Stimulated activated CD4-positive, alpha-beta T cell treated with anti-CD3 and anti-CD28 coated beads, TNF-alpha, amount 100 ng/mL, for 24 hours (primary cell): Measurements from ENCODE around the gene RTTN.

ENCODE experiments used
- DNase-seq, 3 experiments: peaks; one replicate each; pipeline ENCODE4 v3.0.0-alpha.2; 2020; ENCODE audit warnings: low read depth in 3 of 3

Gene RTTN

GRCh38 chr18:70075906-70076305 lies 129.6 kb downstream of the RTTN start:
- no peak for DNase-seq

DNA sequence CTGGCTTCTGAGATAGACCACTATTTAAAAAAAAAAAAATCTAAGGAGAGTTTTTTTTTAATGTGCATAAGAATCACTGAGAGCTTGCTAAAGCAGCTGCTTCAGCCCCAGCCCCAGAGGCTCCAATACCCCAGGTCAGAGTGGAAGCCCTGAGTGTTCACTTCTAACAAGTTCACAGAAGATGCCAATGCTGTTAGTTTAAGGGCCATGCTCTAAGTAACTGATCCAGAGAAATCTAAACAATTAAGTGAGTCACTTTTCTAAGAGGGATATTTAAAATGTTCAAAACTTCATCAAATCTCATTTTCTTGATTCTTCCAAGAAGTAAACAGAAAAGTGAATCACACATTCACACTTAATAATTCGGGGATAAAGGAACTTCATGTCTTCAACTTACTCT lies 131.4 kb downstream of the RTTN start:
- no peak for DNase-seq

DNA sequence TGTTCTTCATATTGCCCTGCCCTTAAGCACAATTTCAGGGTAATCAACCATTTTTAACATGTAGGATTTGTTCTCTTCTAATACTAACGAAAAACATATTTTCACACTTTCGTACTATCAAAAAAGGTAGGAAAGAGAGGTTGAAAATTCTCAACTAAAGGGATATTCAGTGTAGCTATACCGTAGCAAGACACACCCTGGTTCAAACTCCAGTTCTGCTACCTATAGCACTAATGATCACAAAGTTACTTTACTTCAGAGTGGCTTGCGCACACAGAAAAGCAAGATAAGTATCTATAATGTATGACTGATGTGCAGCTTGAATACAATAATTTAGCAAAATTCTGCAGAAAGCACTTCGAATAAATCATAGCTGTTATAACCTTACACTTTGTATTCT lies 132.1 kb downstream of the RTTN start:
- no peak for DNase-seq

- no peak for DNase-seq
Measured at GRCh38 chr18:70072678-70073077, 132.8 kb downstream of the RTTN start.

DNA sequence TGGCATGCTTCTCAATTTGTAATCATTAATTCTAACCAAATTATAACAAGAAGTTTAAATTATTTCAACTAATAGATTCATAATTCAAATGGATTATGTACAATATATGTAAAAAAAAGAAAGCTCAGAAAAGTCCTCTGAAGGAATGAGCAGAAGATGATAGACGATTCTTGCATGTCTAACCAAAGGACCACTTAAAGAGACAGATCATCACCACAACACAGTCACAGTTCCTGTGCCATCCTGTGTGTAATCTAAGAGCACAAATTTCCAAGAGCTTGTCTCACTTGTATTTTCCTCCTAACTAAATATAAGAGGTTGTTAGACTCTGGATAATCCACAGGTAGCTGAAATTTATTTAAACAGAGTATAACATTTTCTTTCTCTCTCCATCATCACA lies 135.5 kb downstream of the RTTN start:
- DNase-seq, result no peak

DNA sequence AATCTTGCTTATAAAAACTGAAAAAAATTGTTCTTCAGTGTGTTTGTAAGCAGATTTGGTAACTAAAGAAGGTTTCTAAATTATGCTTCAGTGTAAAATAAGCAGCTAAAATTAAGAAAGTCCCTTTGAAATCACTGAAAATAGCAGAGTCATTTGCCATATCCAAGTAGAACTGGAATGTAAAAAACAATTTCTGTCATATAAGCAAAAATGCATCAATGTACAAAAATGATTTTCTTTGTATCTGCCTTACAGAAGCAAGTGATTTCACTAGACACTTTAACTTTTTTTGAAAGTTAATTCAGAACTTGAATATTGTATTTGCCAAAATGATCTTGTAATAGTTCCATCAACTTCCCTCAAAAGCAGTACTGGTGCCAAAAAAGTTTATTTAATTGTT lies 136.1 kb downstream of the RTTN start:
- no peak for DNase-seq

DNA sequence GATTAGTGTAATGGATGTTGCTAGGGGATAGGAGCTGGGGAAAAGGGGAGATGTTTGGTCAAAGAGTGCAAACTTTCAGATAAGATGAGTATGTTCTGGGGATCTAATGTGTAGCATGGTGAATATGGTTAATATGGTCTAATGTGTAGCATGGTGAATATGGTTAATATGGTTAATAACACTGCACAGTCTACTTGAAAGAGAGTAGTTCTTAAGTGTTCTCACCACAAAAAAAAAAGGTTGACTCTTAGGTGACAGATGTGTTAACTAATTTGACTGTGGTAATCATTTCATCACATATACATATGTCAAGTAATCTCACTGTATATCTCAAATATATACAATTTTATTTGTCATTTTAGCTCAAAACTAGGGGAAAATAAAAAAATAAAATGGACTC lies 136.5 kb downstream of the RTTN start:
- no peak for DNase-seq

DNA sequence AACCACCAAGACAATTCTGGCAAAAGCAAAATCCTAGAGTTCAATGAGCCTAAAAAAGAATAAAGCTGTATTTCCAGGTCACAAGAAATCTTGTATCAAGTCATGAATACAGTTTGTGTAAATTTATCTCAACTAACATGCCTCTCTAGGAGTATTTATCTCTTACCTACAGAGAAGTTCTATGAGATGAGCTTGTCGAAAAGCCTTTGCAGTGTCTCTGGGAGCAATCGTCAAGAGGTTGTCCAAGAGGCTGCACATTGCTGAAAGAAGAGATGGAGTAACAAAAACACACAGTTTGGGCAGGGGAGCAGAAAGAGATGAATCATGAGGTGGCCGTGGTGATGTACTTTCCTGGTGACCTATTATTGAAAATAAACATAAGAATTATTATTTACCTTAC lies 145.8 kb downstream of the RTTN start:
- no peak for DNase-seq

DNA sequence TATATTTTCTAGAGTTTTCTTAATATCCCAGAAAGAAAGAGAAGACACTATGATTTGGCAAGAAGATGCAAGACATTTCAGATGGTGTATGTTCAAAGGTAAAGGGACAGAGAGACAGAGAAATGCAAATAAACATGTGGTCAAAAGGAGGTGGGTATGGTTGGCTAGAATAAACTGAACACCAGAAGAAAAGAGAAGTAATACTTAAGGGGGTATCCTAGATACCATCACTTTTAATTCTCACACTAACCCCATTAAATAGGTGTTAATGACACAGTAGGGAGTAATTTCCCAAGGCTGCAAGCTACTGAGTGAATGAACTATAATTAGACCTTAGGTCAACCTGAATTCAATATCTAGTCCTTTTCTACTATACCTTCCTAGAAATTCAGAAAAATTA lies 146.6 kb downstream of the RTTN start:
- DNase-seq, result no peak

DNA sequence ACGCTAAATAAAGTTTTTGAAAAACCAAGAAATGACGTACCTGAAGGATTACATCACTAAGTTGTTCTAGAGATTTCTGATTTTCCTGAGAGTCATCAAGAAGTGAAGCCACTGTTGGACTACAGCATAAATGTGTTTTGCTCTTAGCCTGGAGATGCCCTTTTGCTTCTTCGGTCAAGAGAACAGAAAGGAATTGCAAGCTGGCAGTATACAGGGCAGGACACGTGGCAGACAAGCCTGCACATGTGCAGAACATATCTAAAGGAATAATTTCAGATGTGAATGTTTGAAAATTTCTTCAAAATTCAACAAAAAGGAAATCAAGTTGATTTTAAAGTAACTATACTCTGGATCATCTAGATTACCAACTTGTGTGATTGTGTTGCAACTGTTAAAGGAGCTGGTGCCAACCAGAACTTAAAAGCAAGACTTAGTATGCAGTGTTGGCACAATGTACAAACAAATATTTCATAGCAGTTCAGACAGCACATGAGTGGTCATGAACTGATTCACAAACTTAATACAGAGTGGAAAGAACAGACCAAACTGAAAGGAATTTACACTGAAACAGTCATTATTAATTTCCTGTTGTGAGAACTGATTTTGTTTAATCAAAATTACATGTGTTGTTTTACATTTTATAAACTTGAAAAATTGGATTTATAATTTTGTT lies 157.4 kb downstream of the RTTN start:
- no peak for DNase-seq

DNA sequence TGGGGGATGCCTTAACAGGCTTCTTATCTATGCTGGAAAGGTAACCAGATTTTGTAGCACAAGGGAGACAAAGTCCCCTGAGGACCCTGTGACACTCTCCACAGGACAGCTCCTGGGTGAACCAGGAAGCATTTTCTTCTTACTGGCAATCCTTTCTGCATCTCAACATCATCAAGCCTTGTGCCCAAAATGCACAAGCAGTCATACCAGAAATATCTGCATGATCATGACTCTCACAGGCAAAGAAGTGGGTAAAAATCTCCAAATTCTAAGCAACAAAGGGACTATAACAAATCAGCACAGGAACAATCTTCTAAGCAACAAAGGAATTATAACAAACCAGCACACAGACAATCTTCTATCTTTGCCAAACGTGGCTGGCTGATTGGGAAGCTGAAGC lies 158.7 kb downstream of the RTTN start:
- DNase-seq, result no peak

DNA sequence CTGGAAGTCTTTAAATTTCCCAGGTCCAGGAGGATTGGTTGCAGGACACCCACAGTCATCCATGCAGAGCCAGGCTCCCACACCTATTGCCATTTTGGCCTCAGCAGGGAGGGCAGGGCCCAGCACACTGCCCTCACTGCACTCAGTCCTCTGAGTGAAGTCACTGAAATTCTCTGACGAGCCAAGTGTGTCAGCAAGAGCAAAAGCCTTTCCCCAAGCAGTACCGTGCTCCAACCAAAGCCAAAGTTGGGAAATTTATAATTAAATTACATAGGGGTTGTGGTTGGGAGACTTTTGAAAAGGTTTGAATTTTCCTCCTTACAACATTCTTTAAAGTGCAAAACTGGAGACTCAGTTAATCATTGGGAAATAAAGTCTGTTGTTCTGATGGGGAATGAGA lies 159.3 kb downstream of the RTTN start:
- DNase-seq, result no peak

GRCh38 chr18:70044632-70045031 lies 160.9 kb downstream of the RTTN start:
- no peak for DNase-seq

DNA sequence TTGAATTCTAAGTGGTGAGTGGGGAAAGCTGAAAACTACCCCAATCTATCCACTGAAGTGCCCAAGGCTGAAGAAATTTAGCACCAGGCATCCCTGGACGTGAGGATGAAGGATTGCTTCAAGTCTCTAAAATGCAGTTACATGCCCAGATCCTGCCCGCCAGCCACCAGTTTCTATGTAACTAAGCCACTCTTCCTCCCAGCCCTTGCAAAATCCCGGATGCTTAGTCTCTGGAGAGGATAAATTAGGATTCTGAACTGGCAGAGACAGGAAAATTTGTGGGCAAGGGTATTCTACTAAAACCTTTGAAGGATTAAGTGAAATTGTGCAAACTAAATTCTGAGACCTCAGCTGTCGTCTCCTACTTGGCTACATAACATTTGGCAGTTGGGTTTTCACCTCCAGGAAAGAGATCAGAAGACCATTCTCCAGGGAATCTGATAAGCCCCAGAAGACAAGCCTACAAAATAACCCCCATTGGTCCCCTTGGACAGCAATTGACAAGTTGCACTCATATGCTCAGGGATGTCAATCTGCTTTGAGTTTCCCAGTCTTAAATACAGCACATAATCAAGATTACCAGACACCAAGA lies 163.9 kb downstream of the RTTN start:
- no peak for DNase-seq

- no peak for DNase-seq
Measured at GRCh38 chr18:70039186-70039585, 166.3 kb downstream of the RTTN start.

DNA sequence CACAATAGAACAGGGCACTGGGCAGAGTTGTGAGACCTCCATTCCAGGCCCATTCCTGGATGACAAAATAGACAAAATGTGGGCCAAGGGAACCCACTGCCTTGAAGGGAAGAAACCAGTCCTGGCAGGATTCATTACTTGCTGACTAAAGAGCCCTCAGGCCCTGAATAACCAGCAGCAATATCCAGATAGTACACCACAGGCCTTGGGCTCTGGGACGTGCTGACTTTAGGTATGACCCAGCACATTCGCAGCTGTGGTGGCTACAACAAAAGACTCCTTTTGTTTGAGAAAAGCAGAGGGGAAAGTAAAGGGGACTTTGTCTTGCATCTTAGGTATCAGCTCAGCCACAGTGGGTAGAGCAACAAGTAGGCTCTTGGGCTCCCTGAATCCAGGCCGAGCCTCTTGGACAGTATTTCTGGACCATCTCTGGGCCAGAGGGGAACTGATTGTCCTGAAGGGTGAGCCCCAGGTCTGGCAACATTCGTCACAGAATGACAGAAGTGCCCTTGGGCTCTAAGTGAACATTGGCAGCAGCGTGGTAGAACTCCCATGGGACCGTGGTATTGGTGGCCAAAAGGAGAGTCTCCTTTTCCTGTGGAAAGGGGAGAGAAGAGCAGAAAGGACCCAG lies 167.9 kb downstream of the RTTN start:
- no peak for DNase-seq

GRCh38 chr18:70036771-70037347 lies 168.6 kb downstream of the RTTN start:
- no peak for DNase-seq

- no peak for DNase-seq
Measured at GRCh38 chr18:70036168-70036567, 169.3 kb downstream of the RTTN start.

- no peak for DNase-seq
Measured at GRCh38 chr18:70031221-70031620, 174.3 kb downstream of the RTTN start.

DNA sequence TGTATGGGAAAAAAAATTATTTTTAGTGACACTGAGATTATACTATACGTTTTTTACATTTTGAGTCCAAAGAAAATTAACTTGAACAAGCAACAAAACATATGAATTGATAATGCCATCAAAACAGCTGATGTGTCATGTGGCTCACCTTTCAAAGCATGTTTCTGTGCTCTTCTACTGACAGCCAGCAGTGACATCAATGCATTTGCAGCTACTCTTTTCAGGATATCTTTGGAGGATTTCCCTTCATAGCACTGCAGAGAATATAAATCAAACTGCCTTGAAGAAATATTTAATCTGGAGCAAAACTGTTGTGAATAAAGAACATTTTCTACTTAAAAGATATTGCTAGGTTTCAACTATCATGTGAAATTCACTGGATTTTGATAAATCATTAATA lies 174.8 kb downstream of the RTTN start:
- DNase-seq, result no peak

GRCh38 chr18:70029163-70029562 lies 176.3 kb downstream of the RTTN start:
- DNase-seq, result no peak

- DNase-seq, result no peak
Measured at GRCh38 chr18:70028734-70029133, 176.8 kb downstream of the RTTN start.

GRCh38 chr18:70028084-70028483 lies 177.4 kb downstream of the RTTN start:
- DNase-seq, result no peak
